RPMI7951 (cell line): Measurements from ENCODE around the gene PWWP2B. TPM values are rescaled to one million over a fixed set of nuclear protein-coding genes. Genes with fewer than 3 reads are reported as not detected.

Experiments used
- DNase-seq: peaks from one replicate; pipeline ENCODE4 v3.0.0-alpha.2; 2012; ENCODE audit warnings: low read depth
- total RNA-seq: library from RNA; depleted of rRNA; stranded (reverse); fragments of >200 nt; shearing (Covaris generic); gene quantifications from 2 replicates; pipeline ENCODE4 v1.2.3, GENCODE V29; 2014

Gene PWWP2B
- total RNA-seq, 1 experiment from 2014 or later: 4.7 TPM

GRCh38 chr10:132418527-132419416 is 21.8 kb downstream of the PWWP2B start:
- peak; percentile 70 for DNase-seq

GRCh38 chr10:132419538-132420468 is 22.8 kb downstream of the PWWP2B start:
- DNase-seq: no peak

- no peak for DNase-seq
These were observed 23.5 kb downstream of the PWWP2B start for GRCh38 chr10:132420469-132420980.

- peak; percentile 85 for DNase-seq
These were observed 24.2 kb downstream of the PWWP2B start for GRCh38 chr10:132420981-132421846.

- no peak for DNase-seq
These were observed 25.1 kb downstream of the PWWP2B start for GRCh38 chr10:132421847-132422751.

GRCh38 chr10:132422903-132423825 is 26.2 kb downstream of the PWWP2B start:
- DNase-seq: no peak

- DNase-seq: no peak
These were observed 27.2 kb downstream of the PWWP2B start for GRCh38 chr10:132423966-132424861.

- DNase-seq: no peak
These were observed 28.2 kb downstream of the PWWP2B start for GRCh38 chr10:132425029-132425756.

- no peak for DNase-seq
These were observed 28.8 kb downstream of the PWWP2B start for GRCh38 chr10:132425757-132426155.

GRCh38 chr10:132427006-132427771 is 30.2 kb downstream of the PWWP2B start:
- DNase-seq: no peak

GRCh38 chr10:132427939-132428367 is 31.0 kb downstream of the PWWP2B start:
- DNase-seq: no peak

- DNase-seq: no peak
These were observed 31.5 kb downstream of the PWWP2B start for GRCh38 chr10:132428486-132428995.

- DNase-seq: no peak
These were observed 32.6 kb downstream of the PWWP2B start for GRCh38 chr10:132429281-132430230.

- DNase-seq: no peak
These were observed 33.3 kb downstream of the PWWP2B start for GRCh38 chr10:132430231-132430743.

- no peak for DNase-seq
These were observed 33.9 kb downstream of the PWWP2B start for GRCh38 chr10:132430861-132431271.
